ENCODE data around the gene POLRMT. TPM values are rescaled to one million over a fixed set of nuclear protein-coding genes. Genes with fewer than 3 reads are reported as not detected.

Gene POLRMT
- total RNA-seq, 1 experiment from 2014 or later = 104 TPM

GRCh38 chr19:618674-619285 lies 14.6 kb downstream of the POLRMT start:
- H3K4me3 Mint-ChIP-seq = no peak overlapping the region; a peak in 1 of 5 replicates
- no peak overlapping the region for H4K5ac ChIP-seq (ENCODE audit: insufficient read length, low read depth, low read length)
- H3K9me3 Mint-ChIP-seq = no peaks in the 10 kb centered on the region
- no peaks in the 10 kb centered on the region for H3K4me1 Mint-ChIP-seq
- H3T11ph ChIP-seq (ENCODE audit: low read length) = no peak overlapping the region
- no peak overlapping the region for H2AFZ ChIP-seq (ENCODE audit: low read length)
- no peak overlapping the region for H2BK15ac ChIP-seq (ENCODE audit: low read depth, low read length)
- TF ChIP-seq CTCF (conservative IDR thresholded peaks at IDR 0.05) = no peak
- H4K8ac ChIP-seq (replicated peaks; ENCODE audit: insufficient read length, low read depth, low read length) = no peak overlapping the region
- no peak overlapping the region for H2BK120ac ChIP-seq (ENCODE audit: low read depth, low read length, poor library complexity, severe bottlenecking)
- no peak overlapping the region for H3K27ac Mint-ChIP-seq
- H3K23ac ChIP-seq (ENCODE audit: insufficient read length, low read depth, low read length) = no peak overlapping the region
- no peaks in the 10 kb centered on the region for H3K27me3 ChIP-seq (ENCODE audit: insufficient read depth, low read length)
- H3K27ac ChIP-seq (ENCODE audit: insufficient read length, low read depth, low read length) = no peak overlapping the region
- H2AK5ac ChIP-seq (ENCODE audit: insufficient read length, low read length) = no peak overlapping the region
- H3K56ac ChIP-seq (ENCODE audit: insufficient read length, low read depth, low read length) = no peak overlapping the region
- no peaks in the 10 kb centered on the region for H3K79me2 ChIP-seq (ENCODE audit: insufficient read depth, low read length)
- no peaks in the 10 kb centered on the region for H3K27me3 Mint-ChIP-seq (ENCODE audit: low read depth)
- no peak overlapping the region for H4K91ac ChIP-seq (ENCODE audit: insufficient read length, low read depth, low read length)
- no peaks in the 10 kb centered on the region for H3K23me2 ChIP-seq (ENCODE audit: insufficient read length, low read depth, low read length, poor library complexity, severe bottlenecking)
- WGBS (ENCODE audit: extremely low coverage, insufficient read length, low lambda C conversion rate) = no CpG with 5 or more reads among the region's 27 CpGs
- no peak overlapping the region for H2BK12ac ChIP-seq (ENCODE audit: insufficient read length, low read depth, low read length)
- H3K9ac ChIP-seq (ENCODE audit: extremely low read depth, insufficient read length, low read length) = no peak overlapping the region
- H3K18ac ChIP-seq (ENCODE audit: insufficient read length, low read depth, low read length) = no peak overlapping the region
- H3K79me1 ChIP-seq (ENCODE audit: insufficient read depth, low read depth, low read length, poor library complexity, severe bottlenecking) = no peaks in the 10 kb centered on the region
- no peak for DNase-seq
- H3K36me3 Mint-ChIP-seq (ENCODE audit: insufficient read depth in 1 of 3, low read depth in 3 of 3) = peaks cover 26 to 60% (median 47%) of the 10 kb centered on the region in 3 experiments
- no peak overlapping the region for H3K4ac ChIP-seq (ENCODE audit: low read depth, low read length)
- no peak overlapping the region for H3K14ac ChIP-seq (ENCODE audit: insufficient read depth, low read length)
- H3K4me1 ChIP-seq (ENCODE audit: insufficient read depth, low read length) = no peaks in the 10 kb centered on the region
- no peak overlapping the region for H2BK5ac ChIP-seq (ENCODE audit: insufficient read length, low read length)
- no peaks in the 10 kb centered on the region for H3K9me3 ChIP-seq (ENCODE audit: control insufficient read depth, low read depth, low read length)
- H2BK20ac ChIP-seq (ENCODE audit: low read depth, low read length, poor library complexity, severe bottlenecking) = no peak overlapping the region
- no peaks in the 10 kb centered on the region for H4K20me1 ChIP-seq (ENCODE audit: control insufficient read depth, insufficient read depth, insufficient read length)
- H3K4me2 ChIP-seq (ENCODE audit: insufficient read depth, insufficient read length, low read length) = no peak overlapping the region
